HEK293 (cell line): ENCODE data around the gene MSI2.

Experiments used
- CTCF ChIA-PET: fragments of 350-600 bp; formaldehyde crosslinking; extraction: SDS; loops from one replicate; lab custom pipeline; 2021; ENCODE audit warnings: antibody characterized with exemption; lab: Yijun Ruan, JAX
- POLR2A ChIA-PET: fragments of 300-600 bp; formaldehyde crosslinking; extraction: SDS; loops from one replicate; lab custom pipeline; 2020; ENCODE audit warnings: antibody characterized with exemption, inconsistent platforms; lab: Yijun Ruan, JAX
- H3K27ac ChIP-seq: fragments of 200-500 bp; sonication (Bioruptor generic); 2 replicates; pipeline ENCODE4 v1.5.1; 2014; ENCODE audit warnings: low read depth, low read length, control low read depth, inconsistent platforms; ENCODE audit errors: extremely low read depth
- H3K36me3 ChIP-seq, 2 experiments: fragments of 200-500 bp in 1 of 2; sonication (Bioruptor generic) in 1 of 2; 1 replicate in 1 of 2; 2 replicates in 1 of 2; pipeline ENCODE4 v1.5.1; 2014 to 2017; ENCODE audit warnings: inconsistent platforms in 2 of 2, low read length in 2 of 2; ENCODE audit not compliant: control insufficient read depth in 2 of 2, insufficient read depth in 1 of 2
- H3K4me1 ChIP-seq: fragments of 200-500 bp; sonication (Bioruptor generic); 2 replicates; pipeline ENCODE4 v1.5.1; 2014; ENCODE audit warnings: mild to moderate bottlenecking, low read length, inconsistent platforms; ENCODE audit not compliant: control insufficient read depth, insufficient read depth
- H3K4me3 ChIP-seq: 2 replicates; pipeline ENCODE4 v1.5.1; 2011; ENCODE audit warnings: low read depth, mild to moderate bottlenecking, control low read depth, low read length, moderate library complexity
- H3K9me3 ChIP-seq: fragments of 200-500 bp; sonication (Bioruptor generic); 2 replicates; pipeline ENCODE4 v1.5.1; 2014; ENCODE audit warnings: low read depth, low read length, inconsistent platforms; ENCODE audit not compliant: control insufficient read depth, insufficient read depth
- AEBP2 ChIP-seq: fragments of 450-650 bp; formaldehyde crosslinking; IDR thresholded peaks from 2 replicates; pipeline ENCODE4 v1.5.1; 2016; ENCODE audit warnings: missing biosample characterization, missing genetic modification characterization, borderline replicate concordance
- ATF2 ChIP-seq: fragments of 450-650 bp; formaldehyde crosslinking; IDR thresholded peaks from 2 replicates; pipeline ENCODE4 v1.5.1; 2016; ENCODE audit warnings: missing biosample characterization, missing genetic modification characterization, low read depth
- ELK4 ChIP-seq: IDR thresholded peaks from 2 replicates; pipeline ENCODE4 v1.6.1; 2011; ENCODE audit warnings: mild to moderate bottlenecking, low read depth, low read length, borderline replicate concordance
- GLIS1 ChIP-seq: fragments of 450-650 bp; formaldehyde crosslinking; IDR thresholded peaks from 2 replicates; pipeline ENCODE4 v1.5.1; 2016; ENCODE audit warnings: missing biosample characterization, missing genetic modification characterization
- HOXC10 ChIP-seq: sonication (generic); formaldehyde crosslinking; IDR thresholded peaks from 2 replicates; pipeline ENCODE4 v1.8.1; 2023; ENCODE audit warnings: mild to moderate bottlenecking, missing genetic modification reagents
- REST ChIP-seq: fragments of 450-650 bp; formaldehyde crosslinking; IDR thresholded peaks from 2 replicates; pipeline ENCODE4 v1.5.1; 2016; ENCODE audit warnings: missing biosample characterization, missing genetic modification characterization
- SP3 ChIP-seq: fragments of 450-650 bp; formaldehyde crosslinking; IDR thresholded peaks from 2 replicates; pipeline ENCODE4 v1.5.1; 2016; ENCODE audit warnings: missing biosample characterization, missing genetic modification characterization
- ZBTB7A ChIP-seq: fragments of 450-650 bp; formaldehyde crosslinking; IDR thresholded peaks from 2 replicates; pipeline ENCODE4 v1.5.1; 2016; ENCODE audit warnings: low read depth, missing biosample characterization, missing genetic modification characterization
- ZNF202 ChIP-seq: fragments of 450-650 bp; formaldehyde crosslinking; IDR thresholded peaks from 2 replicates; pipeline ENCODE4 v1.5.1; 2016; ENCODE audit warnings: missing biosample characterization, missing genetic modification characterization, borderline replicate concordance
- ZNF280D ChIP-seq: fragments of 450-650 bp; formaldehyde crosslinking; IDR thresholded peaks from 2 replicates; pipeline ENCODE4 v1.5.1; 2016; ENCODE audit warnings: missing biosample characterization, missing genetic modification characterization
- ZNF302 ChIP-seq: fragments of 450-650 bp; formaldehyde crosslinking; IDR thresholded peaks from 2 replicates; pipeline ENCODE4 v1.5.1; 2016; ENCODE audit warnings: missing biosample characterization, missing genetic modification characterization, low read depth
- ZNF311 ChIP-seq: fragments of 450-650 bp; formaldehyde crosslinking; IDR thresholded peaks from 2 replicates; pipeline ENCODE4 v1.5.1; 2017; ENCODE audit warnings: missing biosample characterization, missing genetic modification characterization, borderline replicate concordance
- ZNF324 ChIP-seq: fragments of 450-650 bp; formaldehyde crosslinking; IDR thresholded peaks from 2 replicates; pipeline ENCODE4 v1.5.1; 2016; ENCODE audit warnings: missing biosample characterization, missing genetic modification characterization
- ZNF350 ChIP-seq: fragments of 450-650 bp; formaldehyde crosslinking; IDR thresholded peaks from 2 replicates; pipeline ENCODE4 v1.5.0; 2017; ENCODE audit warnings: missing biosample characterization, mild to moderate bottlenecking, missing genetic modification characterization
- ZNF600 ChIP-seq: fragments of 450-650 bp; formaldehyde crosslinking; IDR thresholded peaks from 2 replicates; pipeline ENCODE4 v1.5.1; 2016; ENCODE audit warnings: missing biosample characterization, missing genetic modification characterization
- ZNF610 ChIP-seq: fragments of 450-650 bp; formaldehyde crosslinking; IDR thresholded peaks from 2 replicates; pipeline ENCODE4 v1.5.1; 2016; ENCODE audit warnings: missing biosample characterization, missing genetic modification characterization, borderline replicate concordance
- ZNF707 ChIP-seq: fragments of 450-650 bp; formaldehyde crosslinking; IDR thresholded peaks from 2 replicates; pipeline ENCODE4 v1.5.1; 2016; ENCODE audit warnings: missing biosample characterization, missing genetic modification characterization
- ZNF76 ChIP-seq: fragments of 450-650 bp; formaldehyde crosslinking; IDR thresholded peaks from 2 replicates; pipeline ENCODE4; 2016; ENCODE audit warnings: low read depth, missing biosample characterization, missing genetic modification characterization, borderline replicate concordance
- ZSCAN18 ChIP-seq: fragments of 450-650 bp; formaldehyde crosslinking; IDR thresholded peaks from 2 replicates; pipeline ENCODE4 v1.5.1; 2016; ENCODE audit warnings: missing biosample characterization, missing genetic modification characterization
- ZSCAN5A ChIP-seq: fragments of 450-650 bp; formaldehyde crosslinking; IDR thresholded peaks from 2 replicates; pipeline ENCODE4 v1.5.1; 2016; ENCODE audit warnings: missing biosample characterization, missing genetic modification characterization

MSI2 gene

GRCh38 chr17:57677301-57677700 is 421.0 kb downstream of the MSI2 start:
- Histone ChIP-seq H3K36me3 (peaks cover 0 to 6% of the 10 kb centered on the region in 2 experiments; a peak in 1 of 3 replicates), H3K9me3 (no peaks in the 10 kb centered on the region), H3K27ac (no peak overlapping the region), H3K4me1 (no peaks in the 10 kb centered on the region), H3K4me3 (no peak overlapping the region)
- POLR2A ChIA-PET = no interaction called here
- TF ChIP-seq ZNF707 (tag by site-specific recombination) = no peak
- no peak for TF ChIP-seq ZNF302 (tag by site-specific recombination)
- TF ChIP-seq ZNF202 (tag by site-specific recombination) = no peak
- TF ChIP-seq ATF2 (tag by site-specific recombination) = no peak
- TF ChIP-seq ZBTB7A = no peak
- TF ChIP-seq ZSCAN5A = no peak
- TF ChIP-seq ZNF350 (tag by site-specific recombination) = no peak
- TF ChIP-seq ZNF280D (tag by site-specific recombination) = no peak
- TF ChIP-seq ZNF324 = no peak
- no peak for TF ChIP-seq ELK4
- TF ChIP-seq ZNF76 (tag by site-specific recombination) = no peak
- no peak for TF ChIP-seq ZNF610 (tag by site-specific recombination)
- TF ChIP-seq HOXC10 (CRISPR knock-in tag) = no peak
- no peak for TF ChIP-seq ZNF600 (tag by site-specific recombination)
- TF ChIP-seq ZSCAN18 (tag by site-specific recombination) = no peak
- TF ChIP-seq AEBP2 (tag by site-specific recombination) = no peak
- no peak for TF ChIP-seq SP3 (tag by site-specific recombination)
- TF ChIP-seq REST = no peak
- TF ChIP-seq ZNF311 = no peak
- no peak for TF ChIP-seq GLIS1
- TF ChIP-seq, all 188 proteins: peak for 0
- CTCF ChIA-PET = interaction anchor here (0.5 to 2.1 kb wide), 5 partner anchors 45 to 735 kb away, joined by 3 to 12 read pairs (median 5); no protein-coding TSS in a partner anchor
